H1 (cell line): ENCODE data around the gene ADAMTS1. TPM values are rescaled to one million over a fixed set of nuclear protein-coding genes. Genes with fewer than 3 reads are reported as not detected.

Experiments used
- CTCF ChIA-PET: fragments of 300-600 bp; sonication (Branson Sonifier 250); formaldehyde crosslinking; loops from one replicate; lab custom pipeline; 2021; ENCODE audit not compliant: partially characterized antibody; lab: Charles Lee
- POLR2A ChIA-PET: fragments of 300-600 bp; sonication (Branson Sonifier 250); formaldehyde crosslinking; loops from one replicate; lab custom pipeline; 2021; ENCODE audit warnings: inconsistent platforms; ENCODE audit not compliant: partially characterized antibody; lab: Charles Lee
- DNase-seq, 2 experiments: peaks; one replicate each; pipeline versions ENCODE4 v3.0.0 to v3.0.0-alpha.2; 2010 to 2022; ENCODE audit warnings: low spot score in 2 of 2, low read depth in 1 of 2, mixed read lengths in 1 of 2
- FAIRE-seq: peaks from 2 replicates; lab custom pipeline; 2011; peaks lifted over from hg19 to GRCh38; lab: Jason Lieb, UNC
- H2AFZ ChIP-seq: 2 replicates; pipeline ENCODE4 v1.8.1; 2012; ENCODE audit warnings: low read length, inconsistent platforms
- H2AK5ac ChIP-seq: 2 replicates; pipeline ENCODE4 v1.6.1; 2013; ENCODE audit warnings: low read depth, low read length
- H2BK120ac ChIP-seq: replicated peaks from 2 replicates; pipeline ENCODE3; 2013; ENCODE audit warnings: low read depth, low read length, inconsistent platforms
- H2BK12ac ChIP-seq: 2 replicates; pipeline ENCODE4 v1.6.1; 2013; ENCODE audit warnings: low read depth, low read length
- H2BK15ac ChIP-seq: 2 replicates; pipeline ENCODE4 v1.6.1; 2013; ENCODE audit warnings: low read length
- H2BK20ac ChIP-seq: 2 replicates; pipeline ENCODE4 v1.6.1; 2013; ENCODE audit warnings: low read length
- H2BK5ac ChIP-seq: 2 replicates; pipeline ENCODE4 v1.6.1; 2013; ENCODE audit warnings: low read depth, low read length
- H3K14ac ChIP-seq: 2 replicates; pipeline ENCODE4 v1.6.1; 2013; ENCODE audit warnings: inconsistent platforms; ENCODE audit not compliant: insufficient read length
- H3K18ac ChIP-seq: 2 replicates; pipeline ENCODE4 v1.6.1; 2013; ENCODE audit warnings: low read length; ENCODE audit errors: extremely low read depth
- H3K23ac ChIP-seq: 2 replicates; pipeline ENCODE4 v1.6.1; 2013; ENCODE audit warnings: inconsistent platforms; ENCODE audit not compliant: insufficient read length
- H3K23me2 ChIP-seq: 2 replicates; pipeline ENCODE4 v1.6.1; 2013; ENCODE audit warnings: low read depth, low read length
- H3K27ac ChIP-seq: 2 replicates; pipeline ENCODE4 v1.6.1; 2011; ENCODE audit warnings: low read depth, low read length, inconsistent platforms
- H3K27me3 ChIP-seq, 4 experiments: replicated peaks in 1 of 4; 1 replicate in 1 of 4; 2 replicates in 3 of 4; pipeline versions ENCODE4 v1.6.1 to v1.8.1; 2011 to 2013; ENCODE audit warnings: low read length in 3 of 4, mild to moderate bottlenecking in 3 of 4, inconsistent platforms in 2 of 4, mixed read lengths in 2 of 4, moderate library complexity in 1 of 4; ENCODE audit not compliant: control insufficient read depth in 3 of 4, insufficient read depth in 3 of 4; ENCODE audit errors: extremely low read depth in 1 of 4
- H3K36me3 ChIP-seq, 4 experiments: 2 replicates each; pipeline versions ENCODE4 v1.6.1 to v1.8.1; 2011 to 2013; ENCODE audit warnings: mild to moderate bottlenecking in 4 of 4, low read length in 3 of 4, moderate library complexity in 2 of 4, control low read depth in 1 of 4, inconsistent platforms in 1 of 4; ENCODE audit not compliant: insufficient read depth in 4 of 4, control insufficient read depth in 2 of 4
- H3K4ac ChIP-seq: replicated peaks from 2 replicates; pipeline ENCODE3; 2013; ENCODE audit warnings: low read length, low read depth, mixed read lengths, inconsistent platforms; ENCODE audit not compliant: insufficient read length
- H3K4me1 ChIP-seq, 4 experiments: replicated peaks in 1 of 4; 1 replicate in 1 of 4; 2 replicates in 3 of 4; pipeline versions ENCODE4 v1.6.1 to v1.8.1; 2011 to 2013; ENCODE audit warnings: low read length in 3 of 4, inconsistent platforms in 2 of 4, mixed read lengths in 1 of 4; ENCODE audit not compliant: insufficient read depth in 4 of 4, control insufficient read depth in 3 of 4
- H3K4me2 ChIP-seq, 2 experiments: 2 replicates each; pipeline versions ENCODE4 v1.6.1 to v1.8.1; 2011 to 2013; ENCODE audit warnings: low read depth in 2 of 2, low read length in 2 of 2, control low read depth in 1 of 2, inconsistent platforms in 1 of 2, mild to moderate bottlenecking in 1 of 2; ENCODE audit not compliant: insufficient read depth in 1 of 2
- H3K4me3 ChIP-seq, 4 experiments: fragments of 200-600, 300-600 bp in 1 of 4; sonication (generic), shearing (Covaris generic), sonication (Bioruptor Twin) in 1 of 4; 2 replicates each; pipeline versions ENCODE4 v1.5.1 to v1.8.1; 2011 to 2016; ENCODE audit warnings: low read length in 4 of 4, low read depth in 3 of 4, control low read depth in 2 of 4, inconsistent platforms in 2 of 4, mild to moderate bottlenecking in 2 of 4, mixed read lengths in 1 of 4, moderate library complexity in 1 of 4; ENCODE audit not compliant: insufficient read depth in 2 of 4; ENCODE audit errors: extremely low read depth in 1 of 4
- H3K56ac ChIP-seq: replicated peaks from 2 replicates; pipeline ENCODE3; 2013; ENCODE audit warnings: low read depth, mild to moderate bottlenecking, mixed read lengths, low read length, inconsistent platforms; ENCODE audit not compliant: insufficient read length
- H3K79me1 ChIP-seq: 2 replicates; pipeline ENCODE4 v1.6.1; 2013; ENCODE audit warnings: low read depth, low read length, control low read depth
- H3K79me2 ChIP-seq, 2 experiments: 2 replicates each; pipeline versions ENCODE4 v1.6.1 to v1.8.1; 2012 to 2013; ENCODE audit warnings: low read length in 2 of 2, mild to moderate bottlenecking in 2 of 2, inconsistent platforms in 1 of 2; ENCODE audit not compliant: insufficient read depth in 2 of 2, control insufficient read depth in 1 of 2
- H3K9ac ChIP-seq, 4 experiments: replicated peaks in 1 of 4; 1 replicate in 1 of 4; 2 replicates in 3 of 4; pipeline versions ENCODE4 v1.6.1 to v1.8.1; 2011 to 2013; ENCODE audit warnings: low read depth in 3 of 4, low read length in 3 of 4, control low read depth in 2 of 4, mild to moderate bottlenecking in 2 of 4, moderate library complexity in 2 of 4, inconsistent platforms in 1 of 4; ENCODE audit errors: extremely low read depth in 1 of 4
- H3K9me3 ChIP-seq, 2 experiments: 2 replicates each; pipeline versions ENCODE4 v1.6.1 to v1.8.1; 2012 to 2013; ENCODE audit warnings: mild to moderate bottlenecking in 2 of 2, moderate library complexity in 2 of 2, control low read depth in 1 of 2, inconsistent platforms in 1 of 2, low read depth in 1 of 2, low read length in 1 of 2, mixed read lengths in 1 of 2; ENCODE audit not compliant: insufficient read depth in 2 of 2
- H4K20me1 ChIP-seq, 2 experiments: replicated peaks in 1 of 2; 2 replicates each; pipeline versions ENCODE3 to v1.8.1; 2011 to 2013; ENCODE audit warnings: inconsistent platforms in 2 of 2, low read length in 2 of 2, mild to moderate bottlenecking in 1 of 2; ENCODE audit not compliant: insufficient read depth in 2 of 2, control insufficient read depth in 1 of 2
- H4K5ac ChIP-seq: 2 replicates; pipeline ENCODE4 v1.6.1; 2013; ENCODE audit warnings: low read length, low read depth, mixed read lengths, inconsistent platforms; ENCODE audit not compliant: insufficient read length
- H4K8ac ChIP-seq: 2 replicates; pipeline ENCODE4 v1.8.0; 2013; ENCODE audit warnings: mild to moderate bottlenecking, moderate library complexity, low read length, inconsistent platforms; ENCODE audit not compliant: insufficient read depth; ENCODE audit errors: extremely low read depth
- H4K91ac ChIP-seq: replicated peaks from 2 replicates; pipeline ENCODE3; 2013; ENCODE audit warnings: low read length, mixed read lengths, inconsistent platforms; ENCODE audit not compliant: insufficient read length
- CBX5 ChIP-seq: fragments of 300-800, 300-1000 bp; sonication (generic); IDR thresholded peaks from 2 replicates; pipeline ENCODE4 v1.7.1; 2016; ENCODE audit warnings: antibody characterized with exemption, low read length, low read depth
- RAD21 ChIP-seq, 2 experiments: IDR thresholded peaks in 1 of 2; conservative IDR thresholded peaks in 1 of 2; 2 replicates each; pipeline ENCODE4 v1.6.1; 2011; ENCODE audit warnings: low read depth in 2 of 2, low read length in 2 of 2, improper control_type of control experiment in 1 of 2, inconsistent platforms in 1 of 2, mild to moderate bottlenecking in 1 of 2, moderate library complexity in 1 of 2
- WGBS, 2 experiments: shearing (Covaris generic) in 1 of 2; methylation state at CpG; one replicate each; pipeline versions ENCODE4 v1.1.6 to v1.1.7; 2013 to 2015; ENCODE audit warnings: low lambda C conversion rate in 2 of 2, mixed read lengths in 2 of 2, inconsistent platforms in 1 of 2, low coverage in 1 of 2, missing lambda C conversion rate in 1 of 2; ENCODE audit not compliant: insufficient replicate concordance in 2 of 2, insufficient coverage in 1 of 2, insufficient read length in 1 of 2; ENCODE audit errors: extremely low coverage in 1 of 2, missing lambda C conversion rate in 1 of 2; 5-methylcytosine and 5-hydroxymethylcytosine counted together
- polyA plus RNA-seq, 7 experiments: library from polyadenylated mRNA; depleted of rRNA in 3 of 7; stranded (reverse) in 5 of 7; unstranded in 2 of 7; fragments of >200 nt in 5 of 7; fragments of 200-250 nt in 2 of 7; gene quantifications; 1 replicate in 5 of 7; 2 replicates in 1 of 7; 4 replicates in 1 of 7; pipeline versions ENCODE4 v1.2.1 to v1.2.3, GENCODE V29; 2011 to 2013; ENCODE audit warnings: missing spikeins in 2 of 7, mixed read lengths in 2 of 7
- total RNA-seq: library from RNA; stranded (reverse); fragmentation: NEBNext Ultra II Directional; extraction: Animal tissue kit (Norgen Biotek cat#: 25700); gene quantifications from 2 replicates; pipeline ENCODE4 v1.2.1, GENCODE V29; 2021
- TF ChIP-seq, protein P1 (sequence below), 3 experiments: IDR thresholded peaks; 1 replicate in 2 of 3; 2 replicates in 1 of 3; pipeline versions ENCODE4 v1.5.1 to v1.6.1; 2011; ENCODE audit warnings: low read length in 3 of 3, mild to moderate bottlenecking in 3 of 3, inconsistent platforms in 2 of 3, low read depth in 1 of 3, moderate library complexity in 1 of 3; ENCODE audit not compliant: insufficient read depth in 1 of 3; ENCODE audit errors: control extremely low read depth in 1 of 3

Gene ADAMTS1
- total and polyA plus RNA-seq, 2 of the 8 experiments (the other 6 are each of a cell fraction or from before 2014, with no cell fraction given), result 10.7 to 22.4 TPM

- H4K5ac ChIP-seq, result no peak overlapping the region
- POLR2A ChIA-PET, result interaction anchor here (1.3 to 2.0 kb wide), 3 partner anchors 9 to 92 kb away, joined by 3 to 15 read pairs (median 4); partner anchors contain the start of gene ADAMTS1
- no peak overlapping the region for H2BK15ac ChIP-seq
- DNase-seq (no peak), FAIRE-seq (no peak)
- H3K27ac ChIP-seq, result no peak overlapping the region
- H3K4me1 ChIP-seq, result no peaks in the 10 kb centered on the region
- H3K4ac ChIP-seq, result no peak overlapping the region
- H3K36me3 ChIP-seq, result peaks cover 7 to 26% (median 20%) of the 10 kb centered on the region in 4 experiments
- no peak overlapping the region for H3K4me2 ChIP-seq
- no peaks in the 10 kb centered on the region for H4K20me1 ChIP-seq
- no peaks in the 10 kb centered on the region for H3K23me2 ChIP-seq
- TF ChIP-seq RAD21 (IDR thresholded peaks at IDR 0.05 in 1 of 2, conservative IDR thresholded peaks at IDR 0.05 in 1 of 2; ENCODE audit: low read depth in 2 of 2, low read length in 2 of 2) (0 out of 4 replicates have a peak, but pooled peaks of 1 of the 2 experiments have one; percentile 4), CBX5 (no peak)
- TF ChIP-seq, protein P1, sequence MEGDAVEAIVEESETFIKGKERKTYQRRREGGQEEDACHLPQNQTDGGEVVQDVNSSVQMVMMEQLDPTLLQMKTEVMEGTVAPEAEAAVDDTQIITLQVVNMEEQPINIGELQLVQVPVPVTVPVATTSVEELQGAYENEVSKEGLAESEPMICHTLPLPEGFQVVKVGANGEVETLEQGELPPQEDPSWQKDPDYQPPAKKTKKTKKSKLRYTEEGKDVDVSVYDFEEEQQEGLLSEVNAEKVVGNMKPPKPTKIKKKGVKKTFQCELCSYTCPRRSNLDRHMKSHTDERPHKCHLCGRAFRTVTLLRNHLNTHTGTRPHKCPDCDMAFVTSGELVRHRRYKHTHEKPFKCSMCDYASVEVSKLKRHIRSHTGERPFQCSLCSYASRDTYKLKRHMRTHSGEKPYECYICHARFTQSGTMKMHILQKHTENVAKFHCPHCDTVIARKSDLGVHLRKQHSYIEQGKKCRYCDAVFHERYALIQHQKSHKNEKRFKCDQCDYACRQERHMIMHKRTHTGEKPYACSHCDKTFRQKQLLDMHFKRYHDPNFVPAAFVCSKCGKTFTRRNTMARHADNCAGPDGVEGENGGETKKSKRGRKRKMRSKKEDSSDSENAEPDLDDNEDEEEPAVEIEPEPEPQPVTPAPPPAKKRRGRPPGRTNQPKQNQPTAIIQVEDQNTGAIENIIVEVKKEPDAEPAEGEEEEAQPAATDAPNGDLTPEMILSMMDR (IDR thresholded peaks at IDR 0.05; ENCODE audit: control extremely low read depth in 1 of 3, insufficient read depth in 1 of 3, low read depth in 1 of 3, low read length in 3 of 3), result peak in 1 of 3 experiments; percentile 26; a peak in 1 of 4 replicates
- TF ChIP-seq, all 59 proteins: peak for 2
- Histone ChIP-seq H4K91ac (no peak overlapping the region), H3K14ac (no peak overlapping the region), H2BK5ac (no peak overlapping the region), H2BK20ac (no peak overlapping the region), H3K9me3 (no peaks in the 10 kb centered on the region), H3K4me3 (no peak overlapping the region), H3K23ac (no peak overlapping the region), H4K8ac (no peak overlapping the region), H2BK12ac (no peak overlapping the region), H3K79me2 (no peaks in the 10 kb centered on the region), H3K79me1 (no peaks in the 10 kb centered on the region), H2AK5ac (no peak overlapping the region), H3K56ac (no peak overlapping the region), H3K18ac (no peak overlapping the region), H2AFZ (peak overlapping the region; percentile 61; the same call in 1 of the 2 replicates), H3K9ac (no peak overlapping the region), H3K27me3 (no peaks in the 10 kb centered on the region), H2BK120ac (no peak overlapping the region)
- WGBS, 2 experiments, result 94% methylated on average over 2 of the region's 2 CpGs; no CpG with 5 or more reads in 1 of the 2 experiments
- CTCF ChIA-PET, result interaction anchor here (0.8 to 2.8 kb wide), 11 partner anchors 10 to 1226 kb away, joined by 3 to 15 read pairs (median 4); partner anchors contain the start of gene ADAMTS1
These were observed 10.9 kb downstream of the ADAMTS1 start for GRCh38 chr21:26834181-26834905.
